Measurements from ENCODE around the gene CAST.

Gene CAST

GRCh38 chr5:96655506-96655905 is 6.7 kb upstream of the CAST start:
- DNase-seq (ENCODE audit: low spot score): no peak
- TF ChIP-seq CTCF (IDR thresholded peaks at IDR 0.05; ENCODE audit: borderline replicate concordance, control extremely low read depth, extremely low read depth, insufficient read depth, missing control alignments): no peak
- in situ Hi-C loops (cut with MboI; ENCODE audit: low sequenced_read_pairs, unreplicated experiment): no loop called here

DNA sequence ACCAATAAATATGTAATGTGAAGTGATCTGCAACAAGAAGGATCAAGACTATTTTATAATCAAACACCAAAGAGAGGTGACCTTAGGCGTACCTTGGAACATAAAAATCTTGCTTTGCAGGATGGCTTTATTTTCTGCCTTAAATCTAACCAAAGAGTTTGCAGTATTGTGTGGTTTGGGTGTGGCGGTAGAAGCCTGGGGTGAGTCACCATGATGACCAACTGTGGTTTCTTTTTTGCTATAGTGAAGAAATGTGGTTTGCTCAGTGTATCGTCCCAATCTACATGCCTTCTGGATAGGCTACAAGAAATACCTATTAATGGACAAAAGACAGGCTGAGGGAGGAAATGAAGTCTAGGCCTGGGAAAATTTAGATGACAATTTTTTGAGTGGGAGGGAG is 5.1 kb upstream of the CAST start:
- no peak for TF ChIP-seq CTCF (IDR thresholded peaks at IDR 0.05; ENCODE audit: borderline replicate concordance, control extremely low read depth, extremely low read depth, insufficient read depth, missing control alignments)
- peak; percentile 53 for DNase-seq (ENCODE audit: low spot score)
- in situ Hi-C loops (cut with MboI; ENCODE audit: low sequenced_read_pairs, unreplicated experiment): no loop called here

DNA sequence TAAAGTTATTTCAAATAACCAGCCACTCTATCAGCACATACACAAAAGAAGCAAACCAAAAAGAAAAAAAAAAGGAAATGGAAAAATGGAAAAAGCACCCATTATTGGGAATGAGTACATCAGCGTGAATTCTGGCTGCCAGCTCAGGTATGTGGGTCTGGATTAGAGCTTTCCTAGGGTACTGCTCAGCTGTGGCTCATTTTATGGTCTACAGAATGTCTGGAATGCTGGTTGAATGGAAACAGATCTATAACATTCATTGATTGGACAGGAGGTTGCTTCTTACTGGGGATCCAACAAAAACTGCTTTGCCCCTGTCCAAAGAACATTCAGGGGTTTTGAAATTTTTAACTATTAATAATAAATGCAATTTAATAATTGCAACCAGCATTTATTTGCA is 3.9 kb upstream of the CAST start:
- no peak for TF ChIP-seq CTCF (IDR thresholded peaks at IDR 0.05; ENCODE audit: borderline replicate concordance, control extremely low read depth, extremely low read depth, insufficient read depth, missing control alignments)
- no peak for DNase-seq (ENCODE audit: low spot score)
- in situ Hi-C loops (cut with MboI; ENCODE audit: low sequenced_read_pairs, unreplicated experiment): no loop called here

- no peak for DNase-seq (ENCODE audit: low spot score)
- in situ Hi-C loops (cut with MboI; ENCODE audit: low sequenced_read_pairs, unreplicated experiment): no loop called here
- TF ChIP-seq CTCF (IDR thresholded peaks at IDR 0.05; ENCODE audit: borderline replicate concordance, control extremely low read depth, extremely low read depth, insufficient read depth, missing control alignments): no peak
These were observed 3.0 kb upstream of the CAST start for GRCh38 chr5:96659170-96659569.

GRCh38 chr5:96660971-96661854 is 963 bp upstream of the CAST start:
- no peak for TF ChIP-seq CTCF (IDR thresholded peaks at IDR 0.05; ENCODE audit: borderline replicate concordance, control extremely low read depth, extremely low read depth, insufficient read depth, missing control alignments)
- in situ Hi-C loops (cut with MboI; ENCODE audit: low sequenced_read_pairs, unreplicated experiment): no loop called here
- peak; percentile 52 for DNase-seq (ENCODE audit: low spot score)

- TF ChIP-seq CTCF (IDR thresholded peaks at IDR 0.05; ENCODE audit: borderline replicate concordance, control extremely low read depth, extremely low read depth, insufficient read depth, missing control alignments): no peak
- peak; percentile 95 for DNase-seq (ENCODE audit: low spot score)
- in situ Hi-C loops (cut with MboI; ENCODE audit: low sequenced_read_pairs, unreplicated experiment): no loop called here
These were observed 746 bp downstream of the CAST start for GRCh38 chr5:96662725-96663518.
